Ishikawa (cell line): ENCODE measurements around the gene GLO1.

Experiments
- CEBPB ChIP-seq: IDR thresholded peaks from 2 replicates; pipeline ENCODE4 v1.6.1; 2012
- CREB1 ChIP-seq: IDR thresholded peaks from 2 replicates; pipeline ENCODE4 v1.6.1; 2012; ENCODE audit warnings: low read depth
- EGR1 ChIP-seq: IDR thresholded peaks from 2 replicates; pipeline ENCODE4 v1.6.1; 2012
- EP300 ChIP-seq: IDR thresholded peaks from 2 replicates; pipeline ENCODE4 v1.6.1; 2012; ENCODE audit warnings: borderline replicate concordance
- FOXM1 ChIP-seq: IDR thresholded peaks from 2 replicates; pipeline ENCODE4 v1.6.1; 2012; ENCODE audit warnings: low read depth, borderline replicate concordance
- NFIC ChIP-seq: IDR thresholded peaks from 2 replicates; pipeline ENCODE4 v1.6.1; 2012
- RAD21 ChIP-seq: IDR thresholded peaks from 2 replicates; pipeline ENCODE4 v1.6.1; 2012; ENCODE audit warnings: low read depth
- TAF1 ChIP-seq: IDR thresholded peaks from 2 replicates; pipeline ENCODE4 v1.6.1; 2012; ENCODE audit warnings: low read depth, mild to moderate bottlenecking
- TCF12 ChIP-seq: IDR thresholded peaks from 2 replicates; pipeline ENCODE4 v1.6.1; 2012; ENCODE audit warnings: low read depth
- TEAD4 ChIP-seq: IDR thresholded peaks from 2 replicates; pipeline ENCODE4 v1.6.1; 2012
- YY1 ChIP-seq: IDR thresholded peaks from 2 replicates; pipeline ENCODE4 v1.6.1; 2012; ENCODE audit warnings: low read depth
- ZBTB7A ChIP-seq: IDR thresholded peaks from 2 replicates; pipeline ENCODE4 v1.6.1; 2012; ENCODE audit warnings: low read depth
- TF ChIP-seq, protein P1 (sequence below): IDR thresholded peaks from 2 replicates; pipeline ENCODE4 v1.6.1; 2012
- TF ChIP-seq, protein P2 (sequence below): IDR thresholded peaks from 2 replicates; pipeline ENCODE4 v1.6.1; 2012; ENCODE audit warnings: low read depth, mild to moderate bottlenecking
- TF ChIP-seq, protein P3 (sequence below): IDR thresholded peaks from 2 replicates; pipeline ENCODE4 v1.6.1; 2012

Gene GLO1

DNA sequence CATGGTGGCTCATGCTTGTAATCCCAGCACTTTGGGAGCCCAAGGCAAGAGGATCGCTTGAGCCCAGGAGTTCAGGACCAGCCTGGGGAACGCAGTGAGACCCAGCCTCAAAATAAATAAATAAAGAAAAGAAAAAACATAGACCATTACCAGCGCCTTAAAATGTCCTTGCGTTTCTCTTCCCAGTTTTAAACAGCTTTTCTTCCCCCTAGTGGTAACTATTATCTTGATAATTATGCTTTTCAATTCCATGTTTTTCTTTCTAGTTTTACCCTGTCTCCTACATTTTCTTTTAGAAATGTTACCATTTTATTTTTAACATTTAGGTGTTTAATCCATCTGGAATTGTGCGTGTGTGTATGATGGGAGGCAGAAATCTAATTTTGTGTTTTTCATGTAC is 36.6 kb upstream of the GLO1 start:
- no peak for TF ChIP-seq NFIC
- no peak for TF ChIP-seq EGR1
- TF ChIP-seq TCF12: no peak
- TF ChIP-seq FOXM1: no peak
- TF ChIP-seq ZBTB7A: no peak
- TF ChIP-seq, protein P1, sequence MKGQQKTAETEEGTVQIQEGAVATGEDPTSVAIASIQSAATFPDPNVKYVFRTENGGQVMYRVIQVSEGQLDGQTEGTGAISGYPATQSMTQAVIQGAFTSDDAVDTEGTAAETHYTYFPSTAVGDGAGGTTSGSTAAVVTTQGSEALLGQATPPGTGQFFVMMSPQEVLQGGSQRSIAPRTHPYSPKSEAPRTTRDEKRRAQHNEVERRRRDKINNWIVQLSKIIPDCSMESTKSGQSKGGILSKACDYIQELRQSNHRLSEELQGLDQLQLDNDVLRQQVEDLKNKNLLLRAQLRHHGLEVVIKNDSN: no peak
- TF ChIP-seq YY1: no peak
- no peak for TF ChIP-seq CEBPB
- TF ChIP-seq CREB1: no peak
- TF ChIP-seq RAD21: no peak
- TF ChIP-seq, protein P2, sequence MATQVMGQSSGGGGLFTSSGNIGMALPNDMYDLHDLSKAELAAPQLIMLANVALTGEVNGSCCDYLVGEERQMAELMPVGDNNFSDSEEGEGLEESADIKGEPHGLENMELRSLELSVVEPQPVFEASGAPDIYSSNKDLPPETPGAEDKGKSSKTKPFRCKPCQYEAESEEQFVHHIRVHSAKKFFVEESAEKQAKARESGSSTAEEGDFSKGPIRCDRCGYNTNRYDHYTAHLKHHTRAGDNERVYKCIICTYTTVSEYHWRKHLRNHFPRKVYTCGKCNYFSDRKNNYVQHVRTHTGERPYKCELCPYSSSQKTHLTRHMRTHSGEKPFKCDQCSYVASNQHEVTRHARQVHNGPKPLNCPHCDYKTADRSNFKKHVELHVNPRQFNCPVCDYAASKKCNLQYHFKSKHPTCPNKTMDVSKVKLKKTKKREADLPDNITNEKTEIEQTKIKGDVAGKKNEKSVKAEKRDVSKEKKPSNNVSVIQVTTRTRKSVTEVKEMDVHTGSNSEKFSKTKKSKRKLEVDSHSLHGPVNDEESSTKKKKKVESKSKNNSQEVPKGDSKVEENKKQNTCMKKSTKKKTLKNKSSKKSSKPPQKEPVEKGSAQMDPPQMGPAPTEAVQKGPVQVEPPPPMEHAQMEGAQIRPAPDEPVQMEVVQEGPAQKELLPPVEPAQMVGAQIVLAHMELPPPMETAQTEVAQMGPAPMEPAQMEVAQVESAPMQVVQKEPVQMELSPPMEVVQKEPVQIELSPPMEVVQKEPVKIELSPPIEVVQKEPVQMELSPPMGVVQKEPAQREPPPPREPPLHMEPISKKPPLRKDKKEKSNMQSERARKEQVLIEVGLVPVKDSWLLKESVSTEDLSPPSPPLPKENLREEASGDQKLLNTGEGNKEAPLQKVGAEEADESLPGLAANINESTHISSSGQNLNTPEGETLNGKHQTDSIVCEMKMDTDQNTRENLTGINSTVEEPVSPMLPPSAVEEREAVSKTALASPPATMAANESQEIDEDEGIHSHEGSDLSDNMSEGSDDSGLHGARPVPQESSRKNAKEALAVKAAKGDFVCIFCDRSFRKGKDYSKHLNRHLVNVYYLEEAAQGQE: no peak
- TF ChIP-seq TEAD4: no peak
- TF ChIP-seq TAF1: no peak

DNA sequence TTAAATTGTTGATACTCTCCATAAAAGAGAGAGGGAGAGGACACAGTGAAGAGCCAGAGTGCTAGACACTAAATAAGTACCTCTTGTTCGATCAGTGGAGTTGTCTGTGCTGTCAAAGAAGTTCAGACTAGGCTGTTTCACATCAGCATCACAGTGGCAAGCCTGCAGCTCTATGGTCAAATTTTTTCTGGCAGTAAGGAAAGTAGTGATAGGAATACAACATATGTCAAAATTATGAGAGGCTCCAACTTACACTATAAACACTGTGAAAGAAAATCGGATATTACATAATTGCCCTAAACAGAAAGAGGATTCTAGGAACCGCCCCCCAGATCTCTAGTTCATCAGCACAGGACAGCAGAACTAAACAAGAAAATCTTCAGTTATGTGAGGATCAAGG is 35.3 kb upstream of the GLO1 start:
- no peak for TF ChIP-seq RAD21
- TF ChIP-seq ZBTB7A: no peak
- no peak for TF ChIP-seq CEBPB
- no peak for TF ChIP-seq TAF1
- TF ChIP-seq, protein P3, sequence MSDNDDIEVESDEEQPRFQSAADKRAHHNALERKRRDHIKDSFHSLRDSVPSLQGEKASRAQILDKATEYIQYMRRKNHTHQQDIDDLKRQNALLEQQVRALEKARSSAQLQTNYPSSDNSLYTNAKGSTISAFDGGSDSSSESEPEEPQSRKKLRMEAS: no peak

DNA sequence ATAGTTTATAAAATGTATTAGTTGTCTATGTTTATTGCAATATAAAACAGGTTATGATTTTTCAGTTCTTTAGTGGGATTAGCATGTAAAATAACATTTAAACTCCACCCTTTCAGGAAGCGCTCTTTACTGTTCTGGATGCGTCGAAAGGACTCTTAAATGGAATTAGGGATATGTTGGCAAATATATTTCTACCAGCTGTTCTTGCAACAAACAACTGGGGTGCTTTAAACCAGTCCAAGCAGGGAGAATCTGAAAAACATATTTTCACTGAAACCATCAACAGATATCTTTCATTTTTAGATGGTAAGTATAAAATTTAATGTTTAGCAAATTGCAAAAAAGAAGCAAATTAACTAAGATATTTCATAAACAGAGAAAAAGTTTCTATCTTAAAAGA is 34.0 kb upstream of the GLO1 start:
- TF ChIP-seq TCF12 (no peak), RAD21 (no peak), NFIC (no peak), ZBTB7A (no peak), FOXM1 (no peak), CEBPB (no peak), TEAD4 (no peak), YY1 (no peak), EGR1 (no peak)
- TF ChIP-seq, protein P3: no peak

DNA sequence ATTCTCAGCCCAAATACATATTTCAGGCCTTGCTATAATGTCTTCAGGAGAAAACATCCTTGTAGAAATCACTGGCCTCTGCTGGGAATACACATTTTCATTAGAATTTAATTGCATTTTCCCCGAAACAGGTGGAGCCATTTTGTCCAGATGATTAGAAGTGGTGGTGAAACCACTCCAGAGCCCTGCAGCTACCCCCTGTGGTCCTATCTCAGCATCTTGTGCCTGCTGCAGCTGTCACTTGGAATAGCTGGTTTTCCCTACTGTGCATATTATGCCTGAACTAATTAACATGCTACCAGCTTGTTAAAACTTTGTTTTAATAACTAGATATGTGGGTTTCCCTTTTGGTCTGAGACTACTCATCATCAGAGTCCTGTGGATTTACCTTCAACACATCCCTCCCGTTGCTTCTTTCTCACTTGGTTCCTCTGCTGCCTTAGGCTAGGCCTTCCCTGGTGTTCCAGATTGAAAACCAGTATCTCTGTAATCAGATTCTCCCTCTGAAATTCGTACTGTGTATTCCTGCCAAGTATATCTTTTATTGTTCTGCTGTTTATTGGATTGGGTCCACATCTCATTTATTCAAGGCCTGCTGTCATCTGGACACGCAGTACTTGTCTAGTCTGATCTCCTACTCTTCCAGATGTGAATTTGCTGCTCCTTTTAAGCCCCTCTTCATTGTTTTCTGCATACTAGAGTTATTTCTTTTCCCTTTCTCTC is 27.4 kb upstream of the GLO1 start:
- TF ChIP-seq TAF1: no peak
- TF ChIP-seq EP300: no peak
- TF ChIP-seq ZBTB7A: no peak
- no peak for TF ChIP-seq TCF12
- TF ChIP-seq, protein P3: no peak
- no peak for TF ChIP-seq YY1
- TF ChIP-seq, protein P1: no peak
- TF ChIP-seq FOXM1: no peak
- TF ChIP-seq NFIC: no peak

DNA sequence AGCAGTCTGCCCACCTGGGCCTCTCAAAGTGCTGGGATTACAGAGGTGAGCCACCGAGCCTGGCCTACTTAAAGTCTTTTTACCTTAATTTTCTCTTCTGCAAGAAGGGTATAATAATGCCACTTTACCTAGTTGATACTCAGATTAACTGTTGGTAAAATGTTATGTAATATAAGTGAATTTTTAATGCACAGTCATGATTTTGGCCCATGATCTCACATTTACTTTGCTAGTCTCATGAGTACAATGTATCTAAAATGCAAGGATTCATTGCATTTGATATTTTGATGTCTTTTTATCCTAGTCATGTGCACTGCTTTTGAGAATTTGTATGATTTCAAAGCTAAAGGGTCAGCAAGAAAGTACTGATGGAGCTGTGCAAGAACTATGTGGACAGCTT is 25.3 kb upstream of the GLO1 start:
- TF ChIP-seq FOXM1: no peak
- no peak for TF ChIP-seq ZBTB7A
- TF ChIP-seq, protein P2: no peak
- TF ChIP-seq CEBPB: no peak
- TF ChIP-seq YY1: no peak
- TF ChIP-seq, protein P3: no peak
- TF ChIP-seq RAD21: no peak
- TF ChIP-seq, protein P1: no peak
- TF ChIP-seq TAF1: no peak
- TF ChIP-seq EP300: no peak
- TF ChIP-seq TCF12: no peak
- TF ChIP-seq CREB1: no peak
- TF ChIP-seq NFIC: no peak
- no peak for TF ChIP-seq TEAD4
- no peak for TF ChIP-seq EGR1
